ENCODE measurements around the gene VAMP4.
"Not testable (repeated sequence)": the region's sequence is repeated elsewhere in the genome, so short reads cannot be mapped to it uniquely, and the experiment has no call there.

VAMP4 gene

DNA sequence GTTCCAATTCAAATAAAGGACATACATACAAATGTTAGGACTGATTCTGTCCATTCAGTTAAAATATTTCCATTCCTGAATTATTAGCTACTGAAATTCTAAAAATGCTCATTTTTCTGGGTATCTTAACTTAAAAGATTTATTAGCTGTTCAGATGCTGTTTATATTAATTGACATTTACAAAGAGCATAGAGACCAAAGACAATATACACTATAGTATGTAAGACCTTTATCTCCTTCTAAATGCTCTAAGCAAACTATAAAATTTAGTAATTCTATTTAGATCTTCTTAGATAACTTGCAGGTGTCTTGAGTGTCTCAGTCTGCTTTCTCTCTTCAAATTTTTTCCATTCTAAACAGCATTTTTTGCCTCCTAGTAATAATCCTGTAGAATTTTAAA lies 39.3 kb downstream of the VAMP4 start:
- no peak for DNase-seq (ENCODE audit: low read depth in 3 of 3, low spot score in 1 of 3)

DNA sequence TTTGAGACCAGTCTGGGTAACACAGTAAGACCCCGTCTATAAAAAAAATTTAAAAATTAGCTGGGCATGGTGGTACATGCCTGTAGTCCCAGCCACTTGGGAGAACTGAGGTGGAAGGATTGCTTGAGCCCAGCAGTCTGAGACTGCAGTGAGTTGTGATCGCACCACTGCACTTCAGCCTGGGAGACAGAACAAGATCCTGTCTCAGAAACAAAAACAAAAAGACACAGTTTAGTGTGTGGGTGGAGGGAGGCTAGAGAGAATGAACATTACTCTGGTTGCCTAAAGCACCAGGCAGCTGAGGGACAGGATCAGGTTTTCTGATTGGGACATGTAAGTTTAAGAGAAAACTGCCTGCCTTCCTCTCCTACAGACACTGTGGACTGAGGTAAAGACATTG lies 42.3 kb downstream of the VAMP4 start:
- no peak for DNase-seq (ENCODE audit: low read depth in 3 of 3, low spot score in 1 of 3)

DNA sequence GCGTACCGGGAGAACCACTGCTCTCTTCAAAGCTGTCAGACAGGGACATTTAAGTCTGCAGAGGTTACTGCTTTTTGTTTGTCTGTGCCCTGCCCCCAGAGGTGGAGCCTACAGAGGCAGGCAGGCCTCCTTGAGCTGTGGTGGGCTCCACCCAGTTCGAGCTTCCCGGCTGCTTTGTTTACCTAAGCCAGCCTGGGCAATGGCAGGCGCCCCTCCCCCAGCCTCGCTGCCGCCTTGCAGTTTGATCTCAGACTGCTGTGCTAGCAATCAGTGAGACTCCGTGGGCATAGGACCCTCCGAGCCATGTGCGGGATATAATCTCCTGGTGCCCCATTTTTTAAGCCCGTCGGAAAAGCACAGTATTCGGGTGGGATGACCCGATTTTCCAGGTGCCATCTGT lies 46.1 kb downstream of the VAMP4 start:
- DNase-seq (ENCODE audit: low read depth in 3 of 3, low spot score in 1 of 3): not testable (repeated sequence)

DNA sequence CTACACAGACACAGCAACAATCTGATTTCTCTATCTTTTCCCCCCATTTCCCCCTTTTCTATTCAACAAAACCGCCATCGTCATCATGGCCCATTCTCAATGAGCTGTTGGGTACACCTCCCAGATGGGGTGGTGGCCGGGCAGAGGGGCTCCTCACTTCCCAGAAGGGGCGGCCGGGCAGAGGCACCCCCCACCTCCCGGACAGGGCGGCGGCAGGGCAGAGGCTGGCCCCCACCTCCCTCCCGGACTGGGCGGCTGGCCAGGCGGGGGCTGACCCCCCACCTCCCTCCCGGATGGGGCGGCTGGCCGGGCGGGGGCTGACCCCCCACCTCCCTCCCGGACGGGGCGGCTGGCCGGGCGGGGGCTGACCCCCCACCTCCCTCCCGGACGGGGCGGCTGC lies 48.3 kb downstream of the VAMP4 start:
- not testable (repeated sequence) for DNase-seq (ENCODE audit: low read depth in 3 of 3, low spot score in 1 of 3)

DNA sequence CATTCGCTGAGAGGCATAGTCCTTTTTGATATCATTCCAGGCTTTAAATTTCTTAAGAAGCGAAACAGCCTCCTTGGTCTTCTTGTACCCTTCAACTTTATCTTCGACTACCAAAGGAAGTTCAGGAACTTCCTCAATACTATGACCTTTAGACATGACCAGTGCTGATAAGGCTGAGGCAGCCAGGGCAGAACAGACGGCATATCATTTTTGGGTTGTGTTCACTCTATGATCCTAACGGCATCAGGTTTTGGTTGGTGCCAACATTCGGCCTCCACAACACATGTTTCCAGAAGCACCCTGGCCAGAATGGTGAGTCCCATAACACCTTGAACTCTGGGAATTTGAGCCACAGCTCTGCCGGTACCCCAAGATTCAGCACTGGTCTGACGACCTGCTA lies 58.0 kb downstream of the VAMP4 start:
- DNase-seq (ENCODE audit: low read depth in 3 of 3, low spot score in 1 of 3): no peak

DNA sequence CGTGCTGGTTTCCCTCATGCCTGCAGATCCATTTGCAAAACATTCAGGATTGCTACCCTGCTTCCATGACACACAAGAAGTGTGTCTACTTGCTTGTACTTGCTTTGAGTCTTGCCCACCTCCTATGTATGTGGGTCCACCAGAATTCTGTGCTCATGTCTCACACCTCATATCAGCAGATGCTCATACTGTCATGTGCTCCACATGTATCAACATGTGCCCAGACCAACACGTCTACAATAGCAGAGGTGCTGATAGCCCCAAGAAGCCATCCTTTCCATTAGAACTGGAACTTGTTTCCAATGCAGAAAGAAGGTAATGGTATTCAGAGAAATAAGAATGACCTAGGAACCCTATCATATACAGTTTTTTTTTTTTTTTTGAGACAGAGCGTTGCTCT lies 61.5 kb downstream of the VAMP4 start:
- DNase-seq (ENCODE audit: low read depth in 3 of 3, low spot score in 1 of 3): no peak

DNA sequence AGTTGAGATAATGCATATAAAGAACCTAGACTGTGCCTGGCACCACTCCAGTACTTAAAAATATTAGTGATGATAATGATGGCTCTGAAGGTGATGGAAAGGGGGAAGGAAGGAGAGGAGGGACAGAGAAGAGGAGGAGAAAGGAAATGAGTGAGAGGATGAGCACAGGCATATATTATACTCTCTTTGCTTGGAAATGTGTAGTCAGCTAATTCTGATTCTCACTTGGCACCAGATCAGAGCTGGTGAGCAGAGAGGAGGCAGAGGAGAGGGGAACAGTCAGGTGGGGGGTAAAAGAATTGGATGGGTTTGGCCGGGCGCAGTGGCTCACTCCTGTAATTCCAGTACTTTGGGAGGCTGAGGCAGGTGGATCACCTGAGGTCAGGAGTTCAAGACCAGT lies 65.0 kb downstream of the VAMP4 start:
- DNase-seq (ENCODE audit: low read depth in 3 of 3, low spot score in 1 of 3): no peak

DNA sequence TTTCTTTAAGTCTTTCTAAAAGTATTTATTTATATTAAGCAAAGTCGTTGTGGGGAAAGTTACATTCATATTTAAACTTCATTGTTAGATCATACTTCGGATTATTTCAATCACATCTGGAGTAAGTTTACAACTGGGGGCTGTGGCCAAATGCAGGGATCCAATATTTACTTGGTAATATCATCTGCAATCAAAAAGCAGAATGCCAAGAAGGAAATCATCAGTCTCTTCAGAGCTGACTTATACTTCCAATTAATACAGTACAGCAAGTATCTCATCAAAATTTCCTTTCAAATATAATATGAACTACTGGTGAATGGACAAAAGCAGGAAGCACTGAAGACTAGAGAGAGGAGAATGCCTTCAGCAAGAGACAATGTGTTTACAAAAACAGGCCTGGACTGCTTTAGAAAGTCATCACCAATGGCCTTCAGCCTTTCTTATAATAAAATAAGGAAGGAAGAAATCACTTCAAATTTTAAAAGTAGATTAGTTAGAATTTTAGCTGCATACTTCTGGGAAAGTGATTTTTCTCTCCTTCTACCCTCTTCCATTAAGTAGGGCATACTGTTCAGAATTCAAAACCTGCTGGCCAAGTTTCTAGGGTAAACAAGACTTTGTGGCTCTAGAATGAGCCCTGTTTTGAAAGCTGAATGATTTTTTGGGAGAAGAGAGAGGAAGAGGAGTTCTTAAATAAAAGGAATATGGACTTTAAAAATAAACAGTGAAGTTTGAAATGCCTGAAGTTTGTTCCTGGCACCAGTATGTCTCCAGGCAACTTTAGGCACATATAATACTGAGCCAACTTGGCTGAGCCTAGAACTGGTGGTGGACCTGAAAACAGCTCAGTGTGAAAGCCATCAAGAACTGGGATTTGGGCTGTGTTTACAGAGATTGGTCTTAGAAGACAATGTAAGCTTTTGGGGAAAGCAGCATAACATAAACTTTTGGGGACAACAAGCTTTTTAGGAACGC lies 67.1 kb downstream of the VAMP4 start:
- DNase-seq (ENCODE audit: low read depth in 3 of 3, low spot score in 1 of 3): no peak

DNA sequence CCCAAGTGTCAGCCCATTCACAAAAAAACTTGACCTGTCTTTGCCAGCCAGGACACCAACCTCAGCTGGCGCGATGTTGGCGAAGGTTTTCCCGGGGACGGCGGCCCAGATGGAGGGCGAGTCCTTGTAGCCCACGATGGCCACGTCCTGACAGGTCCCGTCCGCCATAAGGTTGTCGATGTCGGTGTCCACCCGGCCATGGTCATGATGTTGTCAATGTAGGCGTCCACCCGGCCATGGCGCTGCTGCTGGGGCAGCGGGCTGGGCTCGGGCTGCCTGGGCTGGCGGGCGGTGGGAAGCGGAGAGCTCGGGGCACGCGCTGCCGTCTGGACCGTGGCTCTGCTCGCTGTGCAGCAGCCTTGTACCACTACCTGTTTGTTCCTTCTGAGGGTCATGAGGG lies 71.1 kb downstream of the VAMP4 start:
- no peak for DNase-seq (ENCODE audit: low read depth in 3 of 3, low spot score in 1 of 3)

DNA sequence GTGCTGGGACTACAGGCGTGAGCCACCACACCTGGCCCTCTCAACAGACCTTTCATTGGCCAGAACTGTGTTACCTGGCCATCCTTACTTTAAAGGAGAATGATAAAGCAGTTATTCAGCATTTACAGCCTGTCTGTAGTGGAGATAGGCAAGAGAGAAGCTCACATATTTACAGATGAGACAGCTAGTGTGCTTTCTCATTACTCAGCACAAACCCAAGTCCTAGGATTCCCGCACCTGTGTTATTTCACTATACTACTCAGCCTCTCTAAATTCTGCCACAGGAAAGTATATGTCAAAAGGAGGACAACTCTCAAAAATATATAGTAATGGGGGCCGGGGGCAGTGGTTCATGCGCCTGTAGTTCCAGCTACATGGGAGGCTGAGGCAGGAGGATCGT lies 73.5 kb downstream of the VAMP4 start:
- no peak for DNase-seq (ENCODE audit: low read depth in 3 of 3, low spot score in 1 of 3)

DNA sequence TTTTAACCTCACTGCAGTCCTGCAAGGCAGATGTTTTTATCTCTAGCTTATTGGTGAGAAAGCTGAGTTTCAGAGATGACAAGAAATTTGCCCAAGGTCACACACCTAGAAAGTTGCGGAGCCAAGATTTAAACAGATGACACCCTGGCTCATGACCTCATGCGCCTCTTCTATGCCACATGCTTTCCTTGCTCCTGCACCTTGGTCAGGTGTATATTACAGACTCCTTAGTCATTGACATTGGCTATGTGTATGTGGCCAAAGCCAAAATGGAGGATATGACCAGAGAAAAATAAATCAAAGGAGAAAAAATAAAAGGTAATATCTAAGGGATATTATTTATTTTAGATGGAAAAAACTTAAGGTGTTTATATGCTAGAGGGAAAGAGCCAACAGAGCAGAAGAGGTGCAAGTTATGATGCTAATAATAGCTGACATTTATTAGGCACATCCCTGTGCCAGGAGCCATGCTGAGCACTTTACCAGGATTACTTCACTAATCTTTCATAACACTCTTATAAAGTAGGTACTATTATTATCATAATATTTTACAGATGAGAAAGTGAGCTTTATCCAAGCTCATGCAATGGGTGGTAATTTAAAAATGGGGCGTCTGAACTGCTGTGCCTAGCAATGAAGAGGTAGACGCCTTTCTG lies 75.6 kb downstream of the VAMP4 start:
- no peak for DNase-seq (ENCODE audit: low read depth in 3 of 3, low spot score in 1 of 3)

DNA sequence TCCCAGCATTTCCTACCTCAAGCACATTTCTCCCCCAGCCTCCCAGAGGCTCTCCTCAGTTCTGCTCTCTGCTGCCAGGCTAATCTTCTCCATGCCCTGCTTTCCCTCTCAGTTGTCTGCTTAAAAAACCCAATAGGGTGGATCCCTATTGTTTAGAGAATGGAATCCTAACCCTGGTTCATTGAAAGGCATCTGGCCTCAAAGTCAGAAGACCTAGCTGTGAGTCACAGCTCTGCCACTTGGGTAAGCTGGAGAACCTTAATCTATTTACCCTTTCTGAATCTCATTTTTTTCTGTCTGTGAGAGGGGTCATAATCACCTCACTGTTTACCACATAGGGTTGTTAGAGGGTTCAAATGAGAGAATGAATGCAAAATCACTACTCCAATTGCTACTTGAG lies 76.9 kb downstream of the VAMP4 start:
- no peak for DNase-seq (ENCODE audit: low read depth in 3 of 3, low spot score in 1 of 3)

DNA sequence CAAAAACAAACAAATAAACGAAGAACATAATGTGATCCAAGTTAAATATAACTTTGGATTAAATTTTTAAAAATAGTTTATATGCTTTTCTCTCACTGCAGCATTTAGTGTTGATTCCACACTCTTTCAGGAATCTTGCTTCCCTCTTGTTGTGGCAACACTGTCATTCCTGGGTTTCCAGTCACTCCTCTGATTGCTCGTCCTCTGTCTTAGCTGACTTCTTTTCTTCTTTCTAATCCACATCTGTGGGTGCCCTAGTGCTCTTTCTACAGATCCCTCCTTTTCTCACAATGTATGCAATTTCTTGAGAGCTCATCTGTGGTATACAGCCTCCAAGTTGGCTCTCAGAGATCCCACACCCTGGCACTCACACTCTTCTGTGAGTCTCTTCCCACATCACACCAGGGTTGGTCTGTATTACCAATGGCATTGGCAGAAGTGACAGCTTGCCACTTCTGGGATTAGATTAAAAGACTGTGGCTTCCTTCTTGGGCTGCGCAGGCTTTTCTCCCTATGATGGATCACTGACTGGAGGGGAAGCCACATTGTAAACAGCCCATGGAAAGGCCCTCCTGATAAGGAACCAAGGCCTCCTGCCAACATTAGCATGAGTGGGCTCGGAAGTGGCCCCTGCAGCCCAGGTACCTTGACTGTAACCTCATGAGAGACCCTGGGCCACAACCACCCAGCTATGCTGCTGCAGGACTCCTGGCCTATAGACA lies 77.8 kb downstream of the VAMP4 start:
- DNase-seq (ENCODE audit: low read depth in 3 of 3, low spot score in 1 of 3): no peak

DNA sequence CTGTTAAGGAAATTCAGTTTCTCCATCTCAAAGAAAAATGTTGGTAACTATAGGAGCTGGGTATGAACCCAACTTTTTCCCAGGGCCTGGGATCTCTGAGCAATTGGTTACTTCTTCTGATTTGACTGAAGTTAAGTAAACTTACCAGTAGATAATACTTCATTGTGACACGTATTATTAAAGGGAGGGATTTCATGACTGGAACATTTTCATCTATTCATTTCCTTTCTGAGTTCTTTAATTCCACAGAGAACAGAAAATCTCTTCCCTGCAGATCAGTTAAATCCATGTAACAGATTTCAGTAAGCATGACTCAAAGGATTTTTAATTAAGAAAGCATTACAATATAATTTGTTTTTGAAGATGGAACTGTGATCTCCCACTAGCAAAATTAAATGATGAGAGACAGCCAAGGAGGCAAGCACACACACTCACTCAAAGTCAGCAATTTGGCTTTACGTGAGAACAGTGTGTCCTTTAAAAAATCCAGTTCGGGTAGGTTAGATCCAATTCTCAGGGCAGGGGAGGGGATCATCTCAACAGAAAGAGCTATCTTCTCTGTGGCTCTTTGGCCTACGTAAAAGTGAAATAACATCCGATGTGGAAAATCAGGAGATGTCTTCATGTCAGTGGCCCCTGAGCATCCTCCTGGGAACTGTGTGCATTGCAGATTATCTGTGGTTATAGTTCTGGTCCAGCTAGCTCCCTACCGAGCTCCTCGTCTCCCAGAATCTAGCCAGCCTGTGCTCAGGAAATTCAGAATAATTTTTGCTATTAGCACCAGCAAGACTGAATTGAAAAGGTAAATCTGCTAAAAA lies 78.6 kb downstream of the VAMP4 start:
- DNase-seq (ENCODE audit: low read depth in 3 of 3, low spot score in 1 of 3): no peak

DNA sequence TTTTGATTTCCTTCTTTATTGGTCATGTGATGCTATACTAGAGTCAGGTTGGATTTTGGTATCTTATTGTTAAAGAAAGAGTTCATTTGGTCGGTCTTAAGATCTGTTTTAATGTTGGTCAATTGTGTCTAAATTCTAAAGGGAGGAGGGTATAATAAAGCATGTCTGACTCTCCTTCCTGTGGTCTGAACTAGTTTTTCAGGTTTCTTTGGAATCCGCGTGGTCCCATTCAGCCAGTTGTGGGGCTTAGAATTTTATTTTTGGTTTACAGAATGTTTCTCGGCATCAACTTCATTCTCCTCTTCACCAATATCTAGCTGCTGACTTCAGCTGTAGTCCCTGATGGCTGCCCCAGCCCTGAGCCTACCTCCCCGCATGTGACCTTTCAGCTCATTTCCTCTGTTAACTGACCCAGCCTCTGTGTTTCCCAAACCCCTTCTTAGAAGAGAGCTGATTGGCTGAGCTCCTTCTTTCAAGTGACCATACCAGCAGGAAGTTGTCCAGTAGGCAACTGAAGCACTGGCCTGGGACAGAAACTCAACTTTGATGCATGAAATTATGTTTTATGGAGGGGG lies 80.7 kb downstream of the VAMP4 start:
- DNase-seq (ENCODE audit: low read depth in 3 of 3, low spot score in 1 of 3): no peak

DNA sequence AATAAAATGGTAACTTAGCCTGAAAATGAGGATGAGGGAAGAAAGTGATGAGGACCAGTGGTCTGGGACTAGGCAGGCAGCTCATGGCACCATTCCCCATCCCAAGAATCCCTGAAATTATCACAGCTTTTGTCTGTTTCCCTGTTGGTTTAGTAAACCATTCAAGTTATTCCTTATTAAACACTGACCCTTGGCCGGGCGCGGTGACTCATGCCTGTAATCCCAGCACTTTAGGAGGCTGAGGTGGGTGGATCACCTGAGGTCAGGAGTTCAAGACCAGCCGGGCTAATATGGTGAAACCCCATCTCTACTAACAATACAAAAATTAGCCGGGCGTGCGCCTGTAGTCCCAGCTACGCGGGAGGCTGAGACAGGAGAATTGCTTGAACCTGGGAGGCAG lies 85.7 kb downstream of the VAMP4 start:
- not testable (repeated sequence) for DNase-seq (ENCODE audit: low read depth in 3 of 3, low spot score in 1 of 3)

DNA sequence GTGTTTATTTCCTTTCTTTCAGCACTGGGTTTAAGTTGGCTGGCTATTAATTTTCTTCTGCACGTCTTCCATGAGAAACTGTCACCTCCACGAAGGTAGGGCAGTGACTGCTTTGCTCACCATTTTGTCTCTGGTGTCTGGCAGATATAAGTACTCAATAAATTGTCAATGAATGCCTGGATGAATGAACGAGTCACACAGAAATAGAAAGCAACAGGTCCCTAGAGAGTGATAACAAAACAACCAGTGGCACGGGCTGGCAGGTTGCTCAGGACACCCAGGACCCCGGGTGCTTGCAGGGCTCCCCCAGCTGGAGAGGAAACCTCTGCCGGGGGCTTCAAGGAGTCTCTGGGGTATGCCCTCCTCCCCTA lies 86.1 kb downstream of the VAMP4 start:
- DNase-seq (ENCODE audit: low read depth in 3 of 3, low spot score in 1 of 3): no peak

DNA sequence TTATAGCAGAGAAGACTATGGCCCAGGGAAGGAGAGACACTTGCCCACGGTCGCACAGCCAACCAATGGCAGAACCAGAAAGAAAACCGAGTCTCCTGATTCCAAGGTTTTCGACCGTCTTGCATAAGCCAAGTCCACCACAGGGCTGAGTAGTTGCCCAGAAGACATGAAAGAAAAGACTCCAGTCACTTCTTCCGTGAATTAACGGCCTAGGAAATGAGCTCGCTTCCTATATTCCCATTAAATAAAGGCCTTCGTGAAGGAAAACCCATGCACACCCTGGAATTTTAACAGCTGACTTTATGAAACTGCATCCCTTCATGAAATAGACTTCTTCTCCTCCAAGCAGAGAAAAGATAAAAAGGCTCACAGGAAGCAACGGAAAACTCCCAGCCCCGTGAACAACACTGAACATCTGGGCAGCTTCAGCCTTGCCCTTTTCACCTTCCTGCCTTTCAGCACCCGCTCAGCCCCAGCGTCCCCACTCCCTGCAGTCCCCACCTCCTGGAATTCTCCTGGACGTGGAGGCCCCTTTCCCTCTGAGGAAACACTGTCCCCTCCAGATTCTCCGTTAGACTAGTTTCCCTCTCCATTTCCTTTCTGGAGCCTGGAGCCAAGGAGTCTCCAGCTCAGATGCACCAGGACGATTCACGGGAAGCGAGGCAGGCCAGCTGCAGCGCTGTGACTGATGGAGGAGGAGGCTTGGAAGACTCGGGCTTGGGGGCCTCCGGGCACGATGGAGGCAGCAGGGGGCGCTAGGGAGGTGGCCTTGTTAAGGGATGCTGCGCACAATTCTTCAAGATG lies 86.7 kb downstream of the VAMP4 start:
- peak; percentile 5 to 62 (median 23) for DNase-seq (ENCODE audit: low read depth in 3 of 3, low spot score in 1 of 3)

DNA sequence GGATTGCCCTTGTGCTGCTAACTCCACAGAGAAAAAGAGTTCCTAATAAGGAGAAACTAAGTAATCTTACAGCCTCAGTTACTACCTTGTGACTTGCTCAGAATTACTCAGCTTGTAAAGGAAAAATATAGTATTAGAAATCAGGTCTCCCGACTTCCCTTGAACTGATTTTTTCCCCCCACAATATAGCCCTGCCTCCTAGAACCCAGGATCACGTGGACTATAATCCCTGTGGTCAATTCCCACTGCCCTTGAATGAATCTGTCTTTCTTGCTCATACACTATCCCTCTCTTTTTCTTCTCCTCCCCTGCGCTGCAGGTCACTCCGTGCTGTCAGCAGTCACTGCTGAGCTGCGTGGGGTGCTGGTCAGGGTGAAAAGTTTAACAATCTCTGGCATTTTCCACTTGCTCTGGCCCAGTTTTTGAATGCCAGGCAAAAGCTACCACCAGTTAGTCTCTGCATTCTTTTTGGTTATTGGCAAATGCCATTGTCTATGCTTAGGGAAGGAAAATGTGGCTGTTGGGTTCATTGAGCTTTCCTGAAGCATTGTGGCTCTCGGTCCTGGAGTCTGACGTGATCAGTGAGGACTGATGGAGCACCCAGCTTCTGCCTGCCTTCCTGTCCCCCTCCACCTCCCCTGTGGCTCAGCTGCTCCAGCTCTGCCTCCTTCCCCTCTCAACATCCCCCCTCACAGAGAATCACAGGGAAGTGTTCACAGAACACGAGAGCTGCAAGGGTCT lies 87.5 kb downstream of the VAMP4 start:
- DNase-seq (ENCODE audit: low read depth in 3 of 3, low spot score in 1 of 3): no peak

All from stimulated activated CD4-positive, alpha-beta T cell treated with anti-CD3 and anti-CD28 coated beads, TNF-alpha, amount 100 ng/mL, for 1 hour (primary cell).